ENCODE results near the gene MET. TPM values are rescaled to one million over a fixed set of nuclear protein-coding genes. Genes with fewer than 3 reads are reported as not detected.

MET gene
- total and polyA plus RNA-seq, 2 of the 13 experiments (the other 11 are each of a cell fraction or from before 2014, with no cell fraction given) = 21.8 to 31.5 TPM

DNA sequence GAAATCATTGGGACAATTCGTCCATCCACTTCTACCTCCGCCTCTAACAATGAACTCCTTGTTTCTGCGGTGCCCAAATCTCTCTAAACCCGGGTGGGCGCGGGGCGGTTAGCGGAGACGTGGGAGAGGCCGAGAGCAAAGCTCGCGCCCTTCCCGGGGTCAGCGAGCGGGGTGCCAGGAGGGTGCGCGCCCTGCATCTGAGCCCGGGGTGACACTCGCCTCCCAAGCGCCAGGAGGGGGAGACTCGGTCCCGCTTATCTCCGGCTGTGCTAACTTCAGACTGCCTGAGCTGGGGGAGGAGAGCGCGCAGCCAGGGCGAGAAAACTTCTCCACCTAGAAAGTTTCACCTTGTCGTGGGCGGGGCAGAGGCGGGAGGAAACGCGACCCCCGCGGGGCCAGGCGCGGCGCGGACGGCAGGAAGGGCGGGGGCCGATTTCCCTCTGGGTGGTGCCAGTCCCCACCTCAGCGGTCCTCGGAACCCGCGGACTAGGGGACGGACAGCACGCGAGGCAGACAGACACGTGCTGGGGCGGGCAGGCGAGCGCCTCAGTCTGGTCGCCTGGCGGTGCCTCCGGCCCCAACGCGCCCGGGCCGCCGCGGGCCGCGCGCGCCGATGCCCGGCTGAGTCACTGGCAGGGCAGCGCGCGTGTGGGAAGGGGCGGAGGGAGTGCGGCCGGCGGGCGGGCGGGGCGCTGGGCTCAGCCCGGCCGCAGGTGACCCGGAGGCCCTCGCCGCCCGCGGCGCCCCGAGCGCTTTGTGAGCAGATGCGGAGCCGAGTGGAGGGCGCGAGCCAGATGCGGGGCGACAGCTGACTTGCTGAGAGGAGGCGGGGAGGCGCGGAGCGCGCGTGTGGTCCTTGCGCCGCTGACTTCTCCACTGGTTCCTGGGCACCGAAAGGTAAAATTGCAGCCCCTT lies at the start of gene MET (continued):
- TF ChIP-seq, protein P1, sequence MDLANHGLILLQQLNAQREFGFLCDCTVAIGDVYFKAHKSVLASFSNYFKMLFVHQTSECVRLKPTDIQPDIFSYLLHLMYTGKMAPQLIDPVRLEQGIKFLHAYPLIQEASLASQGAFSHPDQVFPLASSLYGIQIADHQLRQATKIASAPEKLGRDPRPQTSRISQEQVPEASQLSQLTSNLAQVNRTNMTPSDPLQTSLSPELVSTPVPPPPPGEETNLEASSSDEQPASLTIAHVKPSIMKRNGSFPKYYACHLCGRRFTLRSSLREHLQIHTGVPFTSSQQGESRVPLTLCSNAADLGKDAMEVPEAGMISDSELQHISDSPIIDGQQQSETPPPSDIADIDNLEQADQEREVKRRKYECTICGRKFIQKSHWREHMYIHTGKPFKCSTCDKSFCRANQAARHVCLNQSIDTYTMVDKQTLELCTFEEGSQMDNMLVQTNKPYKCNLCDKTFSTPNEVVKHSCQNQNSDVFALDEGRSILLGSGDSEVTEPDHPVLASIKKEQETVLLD (CRISPR knock-in tag; IDR thresholded peaks at IDR 0.05; ENCODE audit: low read depth) = peak; percentile 77
- TF ChIP-seq THAP9 (CRISPR knock-in tag; IDR thresholded peaks at IDR 0.05; ENCODE audit: borderline replicate concordance) (peak; percentile 65), HMG20A (CRISPR knock-in tag; IDR thresholded peaks at IDR 0.05; ENCODE audit: borderline replicate concordance) (peak; percentile 45; the same call in 1 of the 2 replicates), EEA1 (CRISPR knock-in tag; IDR thresholded peaks at IDR 0.05; ENCODE audit: borderline replicate concordance) (0 out of 2 replicates have a peak, but pooled peaks have one; percentile 88), ZNF367 (CRISPR knock-in tag; IDR thresholded peaks at IDR 0.05; ENCODE audit: borderline replicate concordance) (no peak), FOXP1 (IDR thresholded peaks at IDR 0.05) (no peak), FOXP1 (CRISPR knock-in tag; IDR thresholded peaks at IDR 0.05) (peak; percentile 32; the same call in 1 of the 2 replicates), ZNF205 (CRISPR knock-in tag; IDR thresholded peaks at IDR 0.05) (no peak; the same call in none of the 2 replicates), RFXAP (CRISPR knock-in tag; IDR thresholded peaks at IDR 0.05; ENCODE audit: borderline replicate concordance) (peak; percentile 44; the same call in 1 of the 2 replicates), ZNF446 (CRISPR knock-in tag; IDR thresholded peaks at IDR 0.05) (peak; percentile 26; the same call in 1 of the 2 replicates), ZNF577 (CRISPR knock-in tag; IDR thresholded peaks at IDR 0.05; ENCODE audit: borderline replicate concordance, low read depth) (no peak), POLR2A (IDR thresholded peaks at IDR 0.05; ENCODE audit: insufficient read depth in 1 of 2, low read depth in 2 of 2, low read length in 2 of 2) (peak in 1 of 2 experiments; percentile 65; a peak in 1 of 4 replicates), MIXL1 (CRISPR knock-in tag; IDR thresholded peaks at IDR 0.05) (no peak), AGO1 (IDR thresholded peaks at IDR 0.05; ENCODE audit: low read depth, low read length, poor library complexity, severe bottlenecking) (no peak), ATF3 (CRISPR knock-in tag; IDR thresholded peaks at IDR 0.05) (0 out of 2 replicates have a peak, but pooled peaks have one; percentile 23), ZFYVE20 (CRISPR knock-in tag; IDR thresholded peaks at IDR 0.05; ENCODE audit: borderline replicate concordance, low read depth) (peak; percentile 82; the same call in 1 of the 2 replicates), MATR3 (CRISPR knock-in tag; IDR thresholded peaks at IDR 0.05) (no peak), SMARCE1 (IDR thresholded peaks at IDR 0.05; ENCODE audit: borderline replicate concordance) (no peak), DNMT1 (CRISPR knock-in tag; IDR thresholded peaks at IDR 0.05) (0 out of 2 replicates have a peak, but pooled peaks have one; percentile 23)
- TF ChIP-seq, protein P2, sequence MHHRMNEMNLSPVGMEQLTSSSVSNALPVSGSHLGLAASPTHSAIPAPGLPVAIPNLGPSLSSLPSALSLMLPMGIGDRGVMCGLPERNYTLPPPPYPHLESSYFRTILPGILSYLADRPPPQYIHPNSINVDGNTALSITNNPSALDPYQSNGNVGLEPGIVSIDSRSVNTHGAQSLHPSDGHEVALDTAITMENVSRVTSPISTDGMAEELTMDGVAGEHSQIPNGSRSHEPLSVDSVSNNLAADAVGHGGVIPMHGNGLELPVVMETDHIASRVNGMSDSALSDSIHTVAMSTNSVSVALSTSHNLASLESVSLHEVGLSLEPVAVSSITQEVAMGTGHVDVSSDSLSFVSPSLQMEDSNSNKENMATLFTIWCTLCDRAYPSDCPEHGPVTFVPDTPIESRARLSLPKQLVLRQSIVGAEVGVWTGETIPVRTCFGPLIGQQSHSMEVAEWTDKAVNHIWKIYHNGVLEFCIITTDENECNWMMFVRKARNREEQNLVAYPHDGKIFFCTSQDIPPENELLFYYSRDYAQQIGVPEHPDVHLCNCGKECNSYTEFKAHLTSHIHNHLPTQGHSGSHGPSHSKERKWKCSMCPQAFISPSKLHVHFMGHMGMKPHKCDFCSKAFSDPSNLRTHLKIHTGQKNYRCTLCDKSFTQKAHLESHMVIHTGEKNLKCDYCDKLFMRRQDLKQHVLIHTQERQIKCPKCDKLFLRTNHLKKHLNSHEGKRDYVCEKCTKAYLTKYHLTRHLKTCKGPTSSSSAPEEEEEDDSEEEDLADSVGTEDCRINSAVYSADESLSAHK (CRISPR knock-in tag; IDR thresholded peaks at IDR 0.05; ENCODE audit: borderline replicate concordance) = no peak

Data from HepG2 (cell line).